AG04450 (cell line): ENCODE data around the gene LCNL1. TPM values are rescaled to one million over a fixed set of nuclear protein-coding genes. Genes with fewer than 3 reads are reported as not detected.

Experiments used
- CTCF ChIA-PET: fragments of 300-600, 350-600 bp; formaldehyde crosslinking; extraction: SDS; loops from one replicate; lab custom pipeline; 2022; ENCODE audit warnings: antibody characterized with exemption, inconsistent platforms; lab: Charles Lee
- POLR2A ChIA-PET: fragments of 350-600 bp; formaldehyde crosslinking; extraction: SDS; loops from one replicate; lab custom pipeline; 2021; ENCODE audit warnings: antibody characterized with exemption, inconsistent platforms; lab: Yijun Ruan, JAX
- DNase-seq: peaks from one replicate; pipeline ENCODE4 v3.0.0-alpha.2; 2011; ENCODE audit warnings: low read depth, low spot score
- H3K27ac ChIP-seq: one replicate; pipeline ENCODE4 v1.5.1; 2012; ENCODE audit warnings: low read depth, low read length, control low read depth
- H3K27me3 ChIP-seq: one replicate; pipeline ENCODE4 v1.6.0; 2012; ENCODE audit warnings: low read length; ENCODE audit not compliant: control insufficient read depth, insufficient read depth
- H3K4me3 ChIP-seq: 2 replicates; pipeline ENCODE4 v1.5.1; 2011; ENCODE audit warnings: mild to moderate bottlenecking, low read depth, low read length, control low read depth
- H3K9me3 ChIP-seq: 2 replicates; pipeline ENCODE4 v1.5.1; 2012; ENCODE audit warnings: low read length; ENCODE audit not compliant: control insufficient read depth, insufficient read depth
- CTCF ChIP-seq: IDR thresholded peaks from 2 replicates; pipeline ENCODE4 v1.5.1; 2011; ENCODE audit warnings: low read depth, low read length, control low read depth, inconsistent platforms
- polyA plus RNA-seq: library from polyadenylated mRNA; depleted of rRNA; stranded (reverse); fragments of >200 nt; gene quantifications from 2 replicates; pipeline ENCODE4 v1.2.3, GENCODE V29; 2011

LCNL1 gene
- polyA plus RNA-seq, 1 experiment: 1.5 TPM

- Histone ChIP-seq H3K4me3 (no peak overlapping the region), H3K9me3 (peaks cover 10% of the 10 kb centered on the region), H3K27me3 (no peaks in the 10 kb centered on the region), H3K27ac (no peak overlapping the region)
- no peak for TF ChIP-seq CTCF
- no peak for DNase-seq
- ChIA-PET POLR2A (no interaction called here), CTCF (interaction anchor here (1.9 kb wide), 1 partner anchor 92 kb away, joined by 5 read pairs; no protein-coding TSS in a partner anchor)
These were observed 45.4 kb upstream of the LCNL1 start for GRCh38 chr9:136937186-136938001.

- H3K27me3 ChIP-seq: no peaks in the 10 kb centered on the region
- TF ChIP-seq CTCF: no peak
- DNase-seq: no peak
- POLR2A ChIA-PET: no interaction called here
- no peak overlapping the region for H3K4me3 ChIP-seq
- H3K9me3 ChIP-seq: peaks cover 16% of the 10 kb centered on the region
- CTCF ChIA-PET: interaction anchor here (1.9 kb wide), 1 partner anchor 90 kb away, joined by 5 read pairs; no protein-coding TSS in a partner anchor
- H3K27ac ChIP-seq: no peak overlapping the region
These were observed 43.3 kb upstream of the LCNL1 start for GRCh38 chr9:136939431-136939995.

- CTCF ChIA-PET: no interaction called here
- Histone ChIP-seq H3K9me3 (peaks cover 16% of the 10 kb centered on the region; the same call in 1 of the 2 replicates), H3K27me3 (no peaks in the 10 kb centered on the region), H3K27ac (no peak overlapping the region), H3K4me3 (no peak overlapping the region)
- DNase-seq: no peak
- POLR2A ChIA-PET: no interaction called here
- no peak for TF ChIP-seq CTCF
These were observed 42.7 kb upstream of the LCNL1 start for GRCh38 chr9:136939996-136940525.

GRCh38 chr9:136940526-136941230 is 42.1 kb upstream of the LCNL1 start:
- Histone ChIP-seq H3K9me3 (peaks cover 16% of the 10 kb centered on the region; the same call in 1 of the 2 replicates), H3K27ac (no peak overlapping the region), H3K27me3 (no peaks in the 10 kb centered on the region), H3K4me3 (no peak overlapping the region)
- no peak for DNase-seq
- TF ChIP-seq CTCF: no peak
- CTCF ChIA-PET: no interaction called here
- POLR2A ChIA-PET: no interaction called here
